ENCODE measurements around the gene ZNF248. TPM values are rescaled to one million over a fixed set of nuclear protein-coding genes. Genes with fewer than 3 reads are reported as not detected.
A peak's percentile ranks its signal among the peaks of the same experiment; 100 is the strongest.

ZNF248 gene
- total RNA-seq (2014; rRNA removed; shearing (Covaris generic)) (4.2 and 13.7 TPM in 2 replicates), polyA plus RNA-seq (2016; fragmentation: Nextera tagmentation; extraction: Ambion mirVana) (6.8 and 7.4 TPM in 2 replicates)

DNA sequence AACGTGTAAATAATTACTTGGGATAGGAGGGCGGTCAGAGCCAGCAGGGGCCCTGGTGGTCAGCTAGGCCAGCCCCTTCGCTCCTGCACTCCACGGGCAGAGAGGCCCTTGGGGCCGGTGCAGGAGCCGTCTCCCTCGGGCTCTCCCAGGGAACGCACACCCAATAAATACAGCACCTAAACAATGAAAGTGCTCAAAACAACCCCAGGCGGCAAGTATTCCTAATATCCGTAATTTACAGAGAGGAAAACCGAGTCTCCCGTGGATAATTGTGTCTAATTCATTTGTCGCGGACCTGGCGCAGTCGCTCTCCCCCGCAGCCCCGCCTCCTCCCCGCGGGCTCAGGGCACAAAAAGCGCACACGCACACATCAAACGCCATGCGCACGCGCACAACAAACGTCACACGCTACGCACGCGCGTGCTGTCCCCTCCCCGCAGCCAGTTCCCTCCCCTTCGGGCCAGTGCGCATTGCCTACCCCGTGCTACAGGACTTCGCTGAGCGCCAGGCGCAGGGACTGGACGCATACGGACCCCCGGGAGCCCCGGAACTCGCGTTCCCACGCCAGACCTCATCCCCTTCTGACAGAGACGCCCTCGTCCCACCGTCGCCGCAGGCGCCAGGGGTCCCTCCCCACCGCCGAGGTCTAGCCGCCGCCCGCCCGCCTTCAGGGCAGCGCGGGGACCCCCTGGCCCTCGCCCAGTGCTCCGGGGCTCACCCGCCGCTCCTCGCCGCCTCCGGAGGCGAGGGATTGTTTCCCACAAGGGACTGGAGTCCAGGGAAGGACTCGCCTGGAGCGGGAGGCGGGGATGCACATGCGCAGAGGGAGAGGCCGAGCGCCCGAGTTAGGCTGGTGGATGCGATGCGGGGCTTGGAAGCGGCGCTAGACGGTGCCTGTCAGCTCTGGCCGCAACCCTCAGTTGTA is at the start of gene ZNF248:
ZNF248 (minus strand) TSS at position 324 of the 925 bp plus-strand sequence. CDS start 1,300 bp downstream, outside the sequence.
- peaks cover 42% of the 10 kb centered on the region for H3K79me2 ChIP-seq (ENCODE audit: insufficient read depth)
- no peaks in the 10 kb centered on the region for H4K20me1 ChIP-seq (ENCODE audit: insufficient read depth)
- H3K4me2 ChIP-seq (ENCODE audit: unreplicated experiment): peak within 1 kb of the TSS; percentile 99
- WGBS, 2 experiments (ENCODE audit: low coverage in 1 of 2, low lambda C conversion rate in 2 of 2, missing lambda C conversion rate in 2 of 2): 1 to 2% methylated on average over 55 to 73 of the region's 81 CpGs
- peak within 1 kb of the TSS; percentile 86 for H3K4me3 ChIP-seq
- H3K4me1 ChIP-seq (ENCODE audit: insufficient read depth): peaks cover 40% of the 10 kb centered on the region
- H3K9me3 ChIP-seq (ENCODE audit: low read depth): no peaks in the 10 kb centered on the region
- H3F3A ChIP-seq (ENCODE audit: insufficient read depth): peaks cover 11% of the 10 kb centered on the region; the same call in 1 of the 2 replicates
- H2AFZ ChIP-seq: peak within 1 kb of the TSS; percentile 94
- no peaks in the 10 kb centered on the region for H3K9me2 ChIP-seq (ENCODE audit: insufficient read depth)
- H3K36me3 ChIP-seq (ENCODE audit: low read depth): no peaks in the 10 kb centered on the region
- no peaks in the 10 kb centered on the region for H3K27me3 ChIP-seq (replicated peaks; ENCODE audit: insufficient read depth)
- no peak for TF ChIP-seq EZH2phosphoT487 (IDR thresholded peaks at IDR 0.05; ENCODE audit: insufficient read depth, low read depth)
- no peak for TF ChIP-seq EZH2 (IDR thresholded peaks at IDR 0.05; ENCODE audit: insufficient read depth, poor library complexity, severe bottlenecking)
- in situ Hi-C loops (cut with MboI): no loop called here
- H3K9ac ChIP-seq: peak within 1 kb of the TSS; percentile 99
- peak within 1 kb of the TSS; percentile 100 for H3K27ac ChIP-seq
- peak; percentile 100 for DNase-seq

DNA sequence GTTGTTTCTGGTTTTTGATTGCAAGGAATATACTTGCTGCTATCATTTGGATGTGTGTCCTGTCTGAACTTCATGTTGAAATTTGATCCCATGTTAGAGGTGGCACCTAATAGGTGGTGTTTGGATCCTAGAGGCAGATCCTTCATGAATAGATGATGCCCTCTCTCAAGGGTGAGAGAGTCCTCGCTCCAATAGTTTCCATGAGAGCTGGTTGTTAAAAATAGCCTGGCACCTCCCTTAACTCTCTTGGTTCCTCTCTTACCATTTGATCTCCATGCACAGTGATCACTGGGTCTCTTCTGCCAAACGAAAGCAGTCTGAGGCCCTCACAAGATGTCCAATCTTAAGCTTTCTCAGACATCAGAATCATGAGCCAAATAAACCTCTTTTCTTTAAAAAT is 49.0 kb upstream of the ZNF248 start:
- H4K20me1 ChIP-seq (ENCODE audit: insufficient read depth): no peaks in the 10 kb centered on the region
- no peaks in the 10 kb centered on the region for H3K36me3 ChIP-seq (ENCODE audit: low read depth)
- H3K79me2 ChIP-seq (ENCODE audit: insufficient read depth): no peaks in the 10 kb centered on the region
- in situ Hi-C loops (cut with MboI): no loop called here
- DNase-seq: no peak
- no peak overlapping the region for H3K27ac ChIP-seq
- no peaks in the 10 kb centered on the region for H3K9me2 ChIP-seq (ENCODE audit: insufficient read depth)
- 10 to 15% methylated on average over 2 of the region's 2 CpGs for WGBS, 2 experiments (ENCODE audit: low coverage in 1 of 2, low lambda C conversion rate in 2 of 2, missing lambda C conversion rate in 2 of 2)
- H3K9me3 ChIP-seq (ENCODE audit: low read depth): no peaks in the 10 kb centered on the region
- H2AFZ ChIP-seq: no peak overlapping the region
- H3K4me3 ChIP-seq: no peak overlapping the region
- no peak overlapping the region for H3K4me2 ChIP-seq (ENCODE audit: unreplicated experiment)
- H3F3A ChIP-seq (ENCODE audit: insufficient read depth): no peaks in the 10 kb centered on the region
- H3K9ac ChIP-seq: no peak overlapping the region
- no peak for TF ChIP-seq EZH2phosphoT487 (IDR thresholded peaks at IDR 0.05; ENCODE audit: insufficient read depth, low read depth)
- no peak for TF ChIP-seq EZH2 (IDR thresholded peaks at IDR 0.05; ENCODE audit: insufficient read depth, poor library complexity, severe bottlenecking)
- no peaks in the 10 kb centered on the region for H3K27me3 ChIP-seq (replicated peaks; ENCODE audit: insufficient read depth)
- H3K4me1 ChIP-seq (ENCODE audit: insufficient read depth): no peaks in the 10 kb centered on the region

GRCh38 chr10:37896436-37896835 is 39.0 kb upstream of the ZNF248 start:
- Histone ChIP-seq H3K9ac (no peak overlapping the region), H3K36me3 (ENCODE audit: low read depth) (no peaks in the 10 kb centered on the region), H3K4me2 (ENCODE audit: unreplicated experiment) (no peak overlapping the region), H4K20me1 (ENCODE audit: insufficient read depth) (no peaks in the 10 kb centered on the region), H3K4me1 (ENCODE audit: insufficient read depth) (no peaks in the 10 kb centered on the region), H3K27me3 (replicated peaks; ENCODE audit: insufficient read depth) (no peaks in the 10 kb centered on the region), H3K9me3 (ENCODE audit: low read depth) (no peaks in the 10 kb centered on the region), H2AFZ (no peak overlapping the region), H3K27ac (no peak overlapping the region), H3K4me3 (no peak overlapping the region), H3K9me2 (ENCODE audit: insufficient read depth) (no peaks in the 10 kb centered on the region), H3F3A (ENCODE audit: insufficient read depth) (no peaks in the 10 kb centered on the region), H3K79me2 (ENCODE audit: insufficient read depth) (no peaks in the 10 kb centered on the region)
- in situ Hi-C loops (cut with MboI): no loop called here
- no peak for DNase-seq
- TF ChIP-seq EZH2 (IDR thresholded peaks at IDR 0.05; ENCODE audit: insufficient read depth, poor library complexity, severe bottlenecking): no peak
- no peak for TF ChIP-seq EZH2phosphoT487 (IDR thresholded peaks at IDR 0.05; ENCODE audit: insufficient read depth, low read depth)

- Histone ChIP-seq H3K4me2 (ENCODE audit: unreplicated experiment) (no peak overlapping the region), H3K9me2 (ENCODE audit: insufficient read depth) (no peaks in the 10 kb centered on the region), H3K27ac (no peak overlapping the region), H3K27me3 (replicated peaks; ENCODE audit: insufficient read depth) (no peaks in the 10 kb centered on the region), H3K79me2 (ENCODE audit: insufficient read depth) (no peaks in the 10 kb centered on the region), H3F3A (ENCODE audit: insufficient read depth) (no peaks in the 10 kb centered on the region), H3K4me3 (no peak overlapping the region), H3K9ac (no peak overlapping the region), H3K36me3 (ENCODE audit: low read depth) (no peaks in the 10 kb centered on the region), H4K20me1 (ENCODE audit: insufficient read depth) (no peaks in the 10 kb centered on the region), H2AFZ (no peak overlapping the region), H3K9me3 (ENCODE audit: low read depth) (no peaks in the 10 kb centered on the region), H3K4me1 (ENCODE audit: insufficient read depth) (no peaks in the 10 kb centered on the region)
- no peak for TF ChIP-seq EZH2phosphoT487 (IDR thresholded peaks at IDR 0.05; ENCODE audit: insufficient read depth, low read depth)
- TF ChIP-seq EZH2 (IDR thresholded peaks at IDR 0.05; ENCODE audit: insufficient read depth, poor library complexity, severe bottlenecking): no peak
- DNase-seq: no peak
- in situ Hi-C loops (cut with MboI): no loop called here
- WGBS, 2 experiments (ENCODE audit: low coverage in 1 of 2, low lambda C conversion rate in 2 of 2, missing lambda C conversion rate in 2 of 2): 26 to 32% methylated on average over 3 of the region's 3 CpGs
Observed at GRCh38 chr10:37895674-37896073, 38.3 kb upstream of the ZNF248 start.
